Neural progenitor cell (in vitro differentiated cells): ENCODE results near the gene VOPP1.

Source experiments
- EZH2 ChIP-seq: fragments of 200-600 bp; sonication (generic); IDR thresholded peaks from 2 replicates; pipeline ENCODE4 v1.6.1; 2017; ENCODE audit warnings: antibody characterized with exemption, mild to moderate bottlenecking, moderate library complexity
- EZH2phosphoT487 ChIP-seq: fragments of 200-600 bp; sonication (generic); IDR thresholded peaks from 2 replicates; pipeline ENCODE4 v1.6.1; 2017; ENCODE audit warnings: antibody characterized with exemption
- TF ChIP-seq, protein P1 (sequence below): fragments of 200-600 bp; sonication (generic); IDR thresholded peaks from 2 replicates; pipeline ENCODE4 v1.5.1; 2017; ENCODE audit warnings: antibody characterized with exemption, mild to moderate bottlenecking

GRCh38 chr7:55472928-55473725 lies 99.2 kb downstream of the VOPP1 start:
- TF ChIP-seq, protein P1, sequence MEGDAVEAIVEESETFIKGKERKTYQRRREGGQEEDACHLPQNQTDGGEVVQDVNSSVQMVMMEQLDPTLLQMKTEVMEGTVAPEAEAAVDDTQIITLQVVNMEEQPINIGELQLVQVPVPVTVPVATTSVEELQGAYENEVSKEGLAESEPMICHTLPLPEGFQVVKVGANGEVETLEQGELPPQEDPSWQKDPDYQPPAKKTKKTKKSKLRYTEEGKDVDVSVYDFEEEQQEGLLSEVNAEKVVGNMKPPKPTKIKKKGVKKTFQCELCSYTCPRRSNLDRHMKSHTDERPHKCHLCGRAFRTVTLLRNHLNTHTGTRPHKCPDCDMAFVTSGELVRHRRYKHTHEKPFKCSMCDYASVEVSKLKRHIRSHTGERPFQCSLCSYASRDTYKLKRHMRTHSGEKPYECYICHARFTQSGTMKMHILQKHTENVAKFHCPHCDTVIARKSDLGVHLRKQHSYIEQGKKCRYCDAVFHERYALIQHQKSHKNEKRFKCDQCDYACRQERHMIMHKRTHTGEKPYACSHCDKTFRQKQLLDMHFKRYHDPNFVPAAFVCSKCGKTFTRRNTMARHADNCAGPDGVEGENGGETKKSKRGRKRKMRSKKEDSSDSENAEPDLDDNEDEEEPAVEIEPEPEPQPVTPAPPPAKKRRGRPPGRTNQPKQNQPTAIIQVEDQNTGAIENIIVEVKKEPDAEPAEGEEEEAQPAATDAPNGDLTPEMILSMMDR, result no peak
- TF ChIP-seq EZH2 (no peak), EZH2phosphoT487 (no peak)
